Mesothelial cell of epicardium (in vitro differentiated cells): ENCODE measurements around the gene GOLT1A. TPM values are rescaled to one million over a fixed set of nuclear protein-coding genes. Genes with fewer than 3 reads are reported as not detected.

Experiments used
- DNase-seq, 2 experiments: peaks; one replicate each; pipeline ENCODE4 v3.0.0; 2021; ENCODE audit warnings: low spot score in 2 of 2; ENCODE audit not compliant: unreplicated experiment in 2 of 2
- H3K27ac Mint-ChIP-seq: 2 replicates; pipeline ENCODE4 v1.8.0; 2021; ENCODE audit warnings: mixed read lengths
- H3K27me3 Mint-ChIP-seq: 2 replicates; pipeline ENCODE4 v1.8.0; 2021; ENCODE audit warnings: low read depth, mixed read lengths
- H3K36me3 Mint-ChIP-seq: 2 replicates; pipeline ENCODE4 v1.8.0; 2021; ENCODE audit warnings: mixed read lengths
- H3K4me1 Mint-ChIP-seq: 2 replicates; pipeline ENCODE4 v1.8.0; 2021; ENCODE audit warnings: mixed read lengths
- H3K4me3 Mint-ChIP-seq: 2 replicates; pipeline ENCODE4 v1.8.0; 2021; ENCODE audit warnings: mild to moderate bottlenecking, moderate library complexity, mixed read lengths
- H3K9me3 Mint-ChIP-seq: 2 replicates; pipeline ENCODE4 v1.8.0; 2021; ENCODE audit warnings: mixed read lengths
- CTCF ChIP-seq: fragments of 200-600 bp; sonication (generic); IDR thresholded peaks from one replicate; pipeline ENCODE4 v1.5.0; 2021; ENCODE audit warnings: antibody characterized with exemption; ENCODE audit not compliant: unreplicated experiment
- total RNA-seq: library from RNA; stranded (reverse); gene quantifications from 3 replicates; pipeline ENCODE4 v1.2.1, GENCODE V29; 2021

GOLT1A gene
- total RNA-seq, 1 donor from 2014 or later: 4.1 TPM

GRCh38 chr1:204257446-204257845, 43.7 kb upstream of the GOLT1A start:
- H3K4me1 Mint-ChIP-seq: no peaks in the 10 kb centered on the region
- TF ChIP-seq CTCF: no peak

GRCh38 chr1:204256531-204256930, 42.7 kb upstream of the GOLT1A start:
- no peaks in the 10 kb centered on the region for H3K9me3 Mint-ChIP-seq
- TF ChIP-seq CTCF: no peak
- no peaks in the 10 kb centered on the region for H3K27me3 Mint-ChIP-seq
- peaks cover 12% of the 10 kb centered on the region for H3K36me3 Mint-ChIP-seq
- no peak for DNase-seq
- no peak overlapping the region for H3K27ac Mint-ChIP-seq
- no peaks in the 10 kb centered on the region for H3K4me1 Mint-ChIP-seq
- no peak overlapping the region for H3K4me3 Mint-ChIP-seq

More at GRCh38 chr1:204257446-204257845, 43.7 kb upstream of the GOLT1A start:
- no peak overlapping the region for H3K27ac Mint-ChIP-seq
- DNase-seq: no peak
- H3K27me3 Mint-ChIP-seq: no peaks in the 10 kb centered on the region
- H3K36me3 Mint-ChIP-seq: peaks cover 17% of the 10 kb centered on the region
- H3K4me3 Mint-ChIP-seq: no peak overlapping the region
- no peaks in the 10 kb centered on the region for H3K9me3 Mint-ChIP-seq

- Mint-ChIP-seq H3K4me1 (no peaks in the 10 kb centered on the region), H3K27me3 (no peaks in the 10 kb centered on the region), H3K4me3 (no peak overlapping the region), H3K27ac (no peak overlapping the region), H3K36me3 (peaks cover 14% of the 10 kb centered on the region), H3K9me3 (no peaks in the 10 kb centered on the region)
- TF ChIP-seq CTCF: no peak
- no peak for DNase-seq
Observed at GRCh38 chr1:204255966-204256365, 42.2 kb upstream of the GOLT1A start.

GRCh38 chr1:204255225-204255624, 41.4 kb upstream of the GOLT1A start:
- Mint-ChIP-seq H3K4me3 (no peak overlapping the region), H3K27ac (no peak overlapping the region), H3K4me1 (no peaks in the 10 kb centered on the region), H3K36me3 (peaks cover 14% of the 10 kb centered on the region), H3K27me3 (no peaks in the 10 kb centered on the region), H3K9me3 (no peaks in the 10 kb centered on the region)
- DNase-seq: no peak
- no peak for TF ChIP-seq CTCF

GRCh38 chr1:204254031-204254661, 40.4 kb upstream of the GOLT1A start:
- Mint-ChIP-seq H3K27ac (no peak overlapping the region), H3K36me3 (peaks cover 14% of the 10 kb centered on the region), H3K4me3 (no peak overlapping the region), H3K9me3 (no peaks in the 10 kb centered on the region), H3K4me1 (no peaks in the 10 kb centered on the region), H3K27me3 (no peaks in the 10 kb centered on the region)
- no peak for TF ChIP-seq CTCF
- DNase-seq: no peak
